GM12872 (cell line): ENCODE measurements around the gene ZNF784.

Source experiments
- CTCF ChIP-seq: IDR thresholded peaks from 3 replicates; pipeline ENCODE4 v1.5.1; 2011; ENCODE audit warnings: low read depth, mild to moderate bottlenecking, low read length, moderate library complexity; ENCODE audit not compliant: insufficient read depth

Gene ZNF784

GRCh38 chr19:55594996-55595545 lies 29.3 kb downstream of the ZNF784 start:
- no peak for TF ChIP-seq CTCF

DNA sequence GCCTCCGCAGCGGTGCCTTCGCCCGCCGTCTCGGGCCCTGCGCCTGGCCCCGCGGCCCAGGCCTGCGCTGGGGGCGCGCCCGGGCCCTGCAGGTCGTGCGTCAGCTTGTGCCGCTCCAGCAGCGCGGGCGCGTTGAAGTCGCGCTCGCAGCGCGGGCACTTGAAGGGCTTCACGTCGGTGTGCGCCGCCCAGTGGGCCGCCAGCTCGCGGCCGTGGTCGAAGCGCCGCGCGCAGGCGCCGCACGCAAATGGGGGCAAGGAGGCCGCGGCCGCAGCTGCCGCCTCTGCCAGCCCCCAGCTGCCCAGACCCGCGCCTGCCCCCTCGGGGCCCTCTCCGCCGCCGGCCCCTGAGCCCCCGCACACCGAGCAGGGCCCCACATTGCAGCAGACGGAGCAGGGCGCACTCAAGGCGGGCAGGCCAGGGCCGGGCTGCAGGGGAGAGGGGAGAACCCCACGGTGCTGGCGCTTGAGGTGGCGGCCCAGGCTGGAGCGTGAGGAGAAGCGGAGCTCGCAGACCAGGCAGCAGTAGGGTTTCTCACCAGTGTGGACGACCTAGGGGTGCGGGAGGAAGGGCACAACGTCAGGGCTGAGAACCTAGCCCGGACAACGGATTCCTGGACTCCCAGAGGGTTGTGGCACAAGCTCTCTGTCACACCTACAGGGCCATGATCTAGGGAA lies 31.1 kb downstream of the ZNF784 start:
- TF ChIP-seq CTCF = no peak

- no peak for TF ChIP-seq CTCF
These were observed 31.8 kb downstream of the ZNF784 start for GRCh38 chr19:55592391-55593090.

- no peak for TF ChIP-seq CTCF
These were observed 32.8 kb downstream of the ZNF784 start for GRCh38 chr19:55591555-55591954.

GRCh38 chr19:55590617-55591016 lies 33.7 kb downstream of the ZNF784 start:
- TF ChIP-seq CTCF = no peak

DNA sequence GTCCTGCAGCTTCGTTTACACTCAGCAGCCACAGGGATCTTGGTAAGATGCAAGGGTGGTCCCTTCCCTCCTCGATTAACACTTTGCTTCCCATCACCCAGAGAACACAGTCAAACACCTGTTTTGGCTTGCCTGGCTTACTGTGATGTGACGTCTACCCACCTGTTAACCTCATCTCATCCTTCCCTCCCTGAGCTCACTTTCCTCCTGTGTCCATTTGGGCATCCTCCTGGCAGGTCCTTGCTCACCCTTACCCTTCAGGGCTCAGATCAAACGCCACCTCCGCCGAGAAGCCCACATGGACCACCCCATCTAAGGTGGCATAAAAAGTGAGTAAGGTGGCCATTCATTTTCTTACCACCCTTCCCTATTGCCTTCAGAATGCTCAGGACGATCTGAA lies 34.3 kb downstream of the ZNF784 start:
- no peak for TF ChIP-seq CTCF

DNA sequence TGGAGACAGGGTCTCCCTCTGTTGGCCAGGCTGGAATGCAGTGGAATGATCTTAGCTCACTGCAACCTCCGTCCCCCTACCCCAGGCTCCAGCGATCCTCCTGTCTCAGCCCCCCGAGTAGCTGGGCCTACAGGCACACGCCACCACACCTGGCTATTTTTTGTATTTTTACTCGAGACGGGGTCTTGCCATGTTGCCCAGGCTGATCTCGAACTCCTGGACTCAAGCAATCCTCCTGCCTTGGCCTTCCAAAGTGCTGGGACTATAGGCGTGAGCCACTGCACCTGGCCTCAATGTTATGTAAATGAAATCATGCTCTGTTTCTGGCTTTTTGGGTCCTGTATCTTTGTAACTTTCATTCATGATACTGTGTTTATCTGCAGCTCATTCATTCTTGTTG lies 35.6 kb downstream of the ZNF784 start:
- no peak for TF ChIP-seq CTCF
